Muscle layer of duodenum (tissue), 2 donors: ENCODE results near the gene KAT6B.

Experiments used
- H3K27ac ChIP-seq: one replicate; pipeline ENCODE4 v1.7.0; 2013; ENCODE audit warnings: mild to moderate bottlenecking, low read length
- H3K27me3 ChIP-seq: one replicate; pipeline ENCODE4 v1.7.0; 2013; ENCODE audit warnings: low read depth, mild to moderate bottlenecking, control low read depth, low read length
- H3K36me3 ChIP-seq, 2 donors: one replicate each; pipeline ENCODE4 v1.7.0; 2013; ENCODE audit warnings: low read length in 2 of 2, control low read depth in 1 of 2, mild to moderate bottlenecking in 1 of 2; ENCODE audit not compliant: insufficient read depth in 2 of 2, control insufficient read depth in 1 of 2
- H3K4me1 ChIP-seq, 2 donors: one replicate each; pipeline ENCODE4 v1.7.0; 2013; ENCODE audit warnings: low read length in 2 of 2, mild to moderate bottlenecking in 2 of 2, control low read depth in 1 of 2, moderate library complexity in 1 of 2; ENCODE audit not compliant: insufficient read depth in 2 of 2, control insufficient read depth in 1 of 2
- H3K4me3 ChIP-seq, 2 donors: one replicate each; pipeline ENCODE4 v1.7.0; 2013; ENCODE audit warnings: low read length in 2 of 2, low read depth in 1 of 2, mild to moderate bottlenecking in 1 of 2
- H3K9me3 ChIP-seq, 2 donors: one replicate each; pipeline ENCODE4 v1.7.0; 2013; ENCODE audit warnings: low read length in 2 of 2, control low read depth in 1 of 2, mild to moderate bottlenecking in 1 of 2; ENCODE audit not compliant: control insufficient read depth in 1 of 2
- donor health status: healthy.

KAT6B gene

DNA sequence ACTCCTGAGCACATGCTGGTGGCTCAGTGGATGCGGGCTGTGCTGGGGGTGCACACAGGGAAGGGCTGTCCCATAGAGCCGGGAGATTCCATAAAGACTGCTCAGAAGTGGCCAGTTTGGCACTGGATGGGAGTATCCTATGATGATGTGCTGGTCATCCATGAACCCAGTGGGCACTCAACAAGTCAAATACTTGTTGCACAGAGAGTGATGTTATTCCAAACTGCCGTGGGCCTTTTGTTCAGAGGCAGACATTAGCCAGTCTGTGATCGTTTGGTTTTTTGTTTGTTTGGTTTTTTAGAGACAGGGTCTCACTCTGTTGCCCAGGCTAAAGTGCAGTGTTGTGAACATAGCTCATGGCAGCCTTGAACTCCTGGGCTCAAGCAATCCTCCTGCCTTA, 254.2 kb downstream of the KAT6B start:
- H3K27me3 ChIP-seq: no peaks in the 10 kb centered on the region

DNA sequence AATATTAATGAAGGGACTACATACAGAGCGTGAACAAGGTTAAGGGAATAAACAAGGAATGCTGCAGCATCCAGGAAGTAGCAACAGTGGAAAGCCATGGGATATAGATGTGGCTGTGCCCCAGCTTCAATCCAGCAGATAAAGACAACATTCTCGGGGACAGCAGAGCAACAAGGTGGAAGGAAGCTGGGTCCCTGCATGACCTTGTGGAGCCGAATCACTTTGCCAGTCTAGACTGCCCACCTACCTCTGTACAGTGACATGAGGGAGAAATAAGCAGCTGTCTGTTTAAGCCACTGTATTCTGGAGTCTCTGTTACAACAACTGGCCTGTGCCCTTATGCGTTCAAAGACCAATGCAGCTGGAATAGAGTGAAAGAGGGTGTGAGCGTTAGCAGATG, 255.0 kb downstream of the KAT6B start:
- no peak overlapping the region for H3K4me3 ChIP-seq

More for the DNA sequence above, 254.2 kb downstream of the KAT6B start:
- Histone ChIP-seq H3K4me3 (no peak overlapping the region), H3K36me3 (no peaks in the 10 kb centered on the region), H3K27ac (no peak overlapping the region), H3K4me1 (no peaks in the 10 kb centered on the region), H3K9me3 (peaks cover 5% of the 10 kb centered on the region in 2 donors)

More for the DNA sequence above, 255.0 kb downstream of the KAT6B start:
- H3K27me3 ChIP-seq: no peaks in the 10 kb centered on the region
- H3K27ac ChIP-seq: no peak overlapping the region
- no peaks in the 10 kb centered on the region for H3K4me1 ChIP-seq
- H3K36me3 ChIP-seq: no peaks in the 10 kb centered on the region
- peaks cover 5% of the 10 kb centered on the region in 2 donors for H3K9me3 ChIP-seq
